ENCODE measurements around the gene CDKAL1. TPM values are rescaled to one million over a fixed set of nuclear protein-coding genes. Genes with fewer than 3 reads are reported as not detected.

The CDKAL1 gene
- polyA plus RNA-seq, 1 donor from 2014 or later, result 29.2 TPM

- Mint-ChIP-seq H3K4me1 (no peaks in the 10 kb centered on the region), H3K9me3 (peaks cover 0 to 8% (median 0%) of the 10 kb centered on the region in 3 donors), H3K4me3 (no peak overlapping the region), H3K27me3 (no peaks in the 10 kb centered on the region), H3K27ac (no peak overlapping the region), H3K36me3 (no peaks in the 10 kb centered on the region)
These were observed 747.1 kb downstream of the CDKAL1 start for GRCh38 chr6:21281366-21281765.

Other genes starting within 250 kb of the CDKAL1 start
- 3.0 TPM for gene E2F3, start 132.6 kb upstream of the CDKAL1 start, polyA plus RNA-seq